ENCODE measurements around the gene SFXN2.
"Not testable (repeated sequence)": the region's sequence is repeated elsewhere in the genome, so short reads cannot be mapped to it uniquely, and the experiment has no call there.

SFXN2 gene, protein sequence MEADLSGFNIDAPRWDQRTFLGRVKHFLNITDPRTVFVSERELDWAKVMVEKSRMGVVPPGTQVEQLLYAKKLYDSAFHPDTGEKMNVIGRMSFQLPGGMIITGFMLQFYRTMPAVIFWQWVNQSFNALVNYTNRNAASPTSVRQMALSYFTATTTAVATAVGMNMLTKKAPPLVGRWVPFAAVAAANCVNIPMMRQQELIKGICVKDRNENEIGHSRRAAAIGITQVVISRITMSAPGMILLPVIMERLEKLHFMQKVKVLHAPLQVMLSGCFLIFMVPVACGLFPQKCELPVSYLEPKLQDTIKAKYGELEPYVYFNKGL

DNA sequence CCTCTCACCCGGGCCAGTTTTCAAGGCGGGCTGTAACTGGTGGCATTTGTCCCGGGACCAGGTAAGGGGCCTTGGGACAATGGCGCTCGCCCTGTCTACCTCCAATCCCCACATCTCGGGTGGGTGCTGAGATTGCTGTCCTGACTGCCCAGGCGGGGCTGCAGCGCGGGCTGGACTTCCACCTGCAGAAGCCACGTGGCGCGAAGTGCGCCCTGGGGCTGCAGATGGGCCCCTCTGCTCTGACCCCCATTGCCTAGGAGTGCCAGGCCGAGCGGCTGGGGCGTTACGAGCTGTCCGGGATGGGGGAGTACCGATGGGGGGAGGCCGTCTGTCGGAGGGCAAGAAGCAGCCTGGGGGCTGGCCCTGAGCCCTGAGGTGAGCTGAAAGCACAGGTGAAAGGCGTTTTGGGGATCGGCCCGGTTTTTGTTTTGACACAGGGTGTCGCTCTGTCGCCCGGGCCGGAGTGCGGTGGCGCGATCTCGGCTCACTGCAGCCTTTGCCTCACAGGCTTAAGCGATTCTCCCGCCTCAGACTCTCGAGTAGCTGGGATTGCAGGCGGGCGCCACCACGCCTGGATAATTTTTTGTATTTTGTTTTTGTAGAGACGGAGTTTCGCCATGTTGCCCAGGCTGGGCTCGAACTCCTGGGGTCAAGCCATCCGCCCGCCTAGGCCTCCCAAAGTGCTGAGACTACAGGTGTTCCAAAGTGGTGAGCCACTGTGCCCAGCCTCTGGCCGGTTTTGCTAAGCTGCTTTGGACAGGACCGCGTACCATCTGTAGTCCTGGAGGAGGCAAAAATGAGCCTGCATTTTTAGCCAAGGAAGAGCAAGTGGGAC lies at the start of gene SFXN2:
TSS of gene SFXN2 (plus strand) at position 16 of the 835 bp plus-strand sequence. CDS start 12,001 bp downstream, outside the sequence.
- DNase-seq, result no peak

DNA sequence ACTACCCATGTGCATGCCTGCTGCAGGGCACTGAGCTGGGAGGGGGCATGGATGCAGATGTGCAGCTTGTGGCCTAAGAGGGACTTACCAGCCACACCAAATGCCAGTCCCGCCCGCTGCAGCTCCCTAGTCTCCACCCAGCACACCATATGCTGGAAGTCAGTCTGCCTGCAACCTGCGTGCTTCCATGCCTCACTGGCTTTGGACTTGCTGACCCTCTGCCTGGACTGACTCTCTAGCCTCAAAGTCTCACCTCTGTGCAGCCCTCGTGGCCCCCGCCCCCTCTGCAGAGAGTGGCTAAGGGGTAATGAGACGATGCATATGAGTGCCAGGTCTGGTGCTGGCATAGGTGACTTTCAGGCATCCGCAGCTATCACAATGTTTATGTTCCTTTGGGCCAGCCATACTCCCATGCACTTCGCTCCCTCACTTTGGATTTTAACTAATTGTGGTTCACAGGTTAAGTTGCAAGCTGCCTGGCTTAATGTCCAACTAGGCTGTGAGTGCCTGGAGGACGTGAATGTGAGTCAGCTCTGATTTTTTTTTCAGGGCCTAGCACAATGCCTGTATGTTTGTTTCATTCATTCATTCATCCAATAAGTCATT lies 48.4 kb upstream of the SFXN2 start:
- no peak for DNase-seq

DNA sequence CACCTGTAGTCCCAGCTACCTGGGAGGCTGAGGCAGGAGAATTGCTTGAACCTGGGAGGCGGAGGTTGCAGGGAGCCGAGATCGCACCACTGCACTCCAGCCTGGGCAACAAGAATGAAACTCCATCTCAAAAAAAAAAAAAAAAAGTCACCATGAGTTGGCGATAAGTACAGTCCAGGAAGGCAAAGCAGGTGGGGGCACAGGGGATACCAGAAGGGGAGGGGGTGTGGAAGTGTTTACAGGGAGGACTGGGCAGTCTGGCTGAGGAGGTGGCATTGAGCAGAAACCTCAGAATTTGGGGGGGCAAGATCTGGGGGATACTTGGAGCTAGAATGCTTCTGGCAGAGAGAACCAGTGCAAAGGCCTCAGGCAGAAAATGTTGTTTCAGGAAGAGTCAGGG lies 47.0 kb upstream of the SFXN2 start:
- DNase-seq, result not testable (repeated sequence)

DNA sequence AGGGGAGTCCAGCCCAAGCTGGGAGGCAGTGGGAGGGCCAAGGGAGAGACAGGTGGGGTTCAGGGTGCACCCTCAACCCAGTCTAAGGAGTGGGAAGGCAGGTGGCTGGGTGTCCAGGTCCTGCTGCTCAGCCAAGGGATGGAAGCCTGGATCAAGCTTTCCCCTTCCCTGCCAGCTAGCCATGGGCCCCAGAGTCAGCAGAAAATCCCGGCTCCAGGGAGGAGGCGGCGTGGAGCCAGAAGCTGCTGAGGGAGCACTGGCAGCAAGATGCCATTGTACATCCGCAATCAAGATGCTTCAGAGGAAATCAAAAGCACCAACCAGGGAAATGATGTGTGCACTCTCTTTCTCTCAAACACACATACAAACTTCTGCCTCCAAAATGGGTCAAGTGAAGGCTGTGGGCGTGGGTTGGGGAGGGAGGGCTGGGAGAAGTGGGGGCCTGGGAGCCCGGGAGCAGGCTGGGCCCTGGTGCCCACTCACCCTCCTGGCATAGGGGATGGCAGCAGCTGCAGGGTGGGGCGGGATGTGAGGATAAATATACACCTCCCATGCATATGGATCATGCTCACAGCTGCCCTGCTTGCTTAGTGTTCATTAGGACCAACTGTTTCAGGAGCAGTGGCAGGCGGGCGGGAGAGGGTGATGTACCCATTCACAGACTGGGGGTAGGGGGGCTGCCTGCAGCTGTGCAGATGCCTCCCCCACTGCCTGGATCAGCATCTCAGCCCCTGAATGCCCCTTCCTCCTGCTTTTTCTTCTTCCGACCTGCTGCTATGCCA lies 45.9 kb upstream of the SFXN2 start:
- no peak for DNase-seq

DNA sequence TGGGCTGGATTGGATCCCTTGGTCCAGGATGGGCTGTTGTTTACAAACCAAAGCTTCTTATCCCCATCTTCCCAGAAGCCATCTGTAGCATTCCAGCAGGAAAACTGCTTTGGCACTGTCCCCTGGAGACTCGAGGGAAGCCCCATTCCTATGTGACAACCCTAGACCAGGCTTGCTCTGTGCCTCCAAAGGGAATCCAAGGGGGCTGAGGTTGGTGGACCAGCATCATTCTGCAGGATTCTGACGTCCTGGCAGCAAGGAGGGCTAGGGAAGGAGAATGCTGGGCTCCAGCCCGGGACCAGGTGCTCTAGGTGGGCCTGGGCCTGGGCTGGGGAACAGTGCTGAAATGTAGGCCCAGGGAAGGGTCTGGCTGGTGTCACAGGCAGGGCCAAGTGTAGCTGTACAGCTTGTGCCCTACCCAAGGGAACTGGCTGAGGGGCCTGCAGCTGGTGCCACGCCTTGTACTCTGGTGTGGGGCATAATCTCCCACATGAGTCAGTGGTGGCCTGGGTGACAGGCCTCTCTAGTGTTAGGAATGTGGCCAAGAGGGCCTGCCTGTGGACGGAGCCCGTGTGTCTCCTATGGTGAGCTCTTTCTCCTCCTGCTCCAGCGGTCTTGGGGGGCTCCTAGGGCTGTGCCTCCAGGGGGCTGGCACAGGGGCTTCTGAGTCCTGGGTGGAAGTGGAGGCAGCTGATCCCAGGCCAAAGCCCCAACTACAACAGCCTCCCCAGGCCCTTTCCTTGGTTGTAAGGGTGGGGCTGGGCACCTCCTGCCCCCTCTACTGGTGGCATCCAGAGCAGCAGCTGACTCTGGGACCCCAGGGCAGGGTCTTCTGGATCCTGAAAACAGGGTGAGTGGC lies 45.0 kb upstream of the SFXN2 start:
- DNase-seq, result no peak

DNA sequence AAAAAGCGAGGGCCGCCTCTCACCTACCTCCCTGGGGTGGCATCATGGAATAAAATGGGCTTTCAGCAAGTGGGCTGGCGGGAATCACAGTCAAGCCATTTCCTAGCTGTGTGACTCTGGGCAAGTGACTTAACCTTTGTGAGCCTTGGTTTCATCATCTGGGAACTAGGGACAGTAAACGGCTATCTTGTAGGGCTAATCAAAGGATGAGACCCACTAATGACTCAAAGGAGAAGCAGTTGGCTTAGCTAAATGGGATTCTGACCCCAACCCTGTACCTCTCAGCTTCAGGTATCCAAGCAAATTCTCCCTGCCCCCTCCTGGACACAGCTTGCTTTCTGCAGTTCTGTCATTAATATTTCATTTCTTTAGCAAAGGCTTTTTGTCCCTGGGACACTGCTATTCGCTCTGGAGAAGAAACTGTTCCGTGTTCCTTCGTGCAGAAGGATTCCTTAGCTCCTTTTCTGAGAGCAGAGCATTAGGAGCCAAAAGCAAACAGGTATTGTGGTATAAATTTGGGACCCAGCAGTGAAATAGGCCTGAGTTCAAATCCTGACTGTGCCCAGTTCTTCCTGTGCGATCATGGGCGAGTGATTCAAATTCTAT lies 44.3 kb upstream of the SFXN2 start:
- no peak for DNase-seq

DNA sequence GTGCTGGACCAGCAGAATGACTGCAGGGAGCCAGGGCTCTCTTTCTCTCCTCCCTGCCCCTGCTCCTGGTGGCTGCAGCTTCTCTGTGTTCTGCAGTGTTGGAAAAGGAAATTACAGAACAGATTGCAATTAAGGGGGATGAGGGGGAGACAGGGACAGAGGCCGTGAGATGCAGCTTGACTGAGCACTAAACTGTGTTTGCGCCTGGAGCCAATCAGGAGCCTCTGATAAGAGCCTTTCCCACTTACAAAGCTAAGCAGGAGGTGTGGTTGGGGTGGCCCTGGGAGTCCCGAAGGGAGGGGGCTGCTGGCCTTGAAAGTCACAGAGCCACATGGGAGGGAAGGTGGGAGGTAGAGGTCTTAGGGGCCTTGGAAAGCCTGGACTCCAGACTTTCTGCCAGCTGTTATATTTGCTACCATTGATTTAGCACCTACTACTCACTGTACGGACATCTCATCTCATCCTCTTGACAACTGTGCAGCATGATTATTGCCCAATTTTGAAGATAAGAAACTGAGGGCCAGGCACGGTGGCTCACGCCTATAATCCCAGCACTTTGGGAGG lies 43.5 kb upstream of the SFXN2 start:
- no peak for DNase-seq

DNA sequence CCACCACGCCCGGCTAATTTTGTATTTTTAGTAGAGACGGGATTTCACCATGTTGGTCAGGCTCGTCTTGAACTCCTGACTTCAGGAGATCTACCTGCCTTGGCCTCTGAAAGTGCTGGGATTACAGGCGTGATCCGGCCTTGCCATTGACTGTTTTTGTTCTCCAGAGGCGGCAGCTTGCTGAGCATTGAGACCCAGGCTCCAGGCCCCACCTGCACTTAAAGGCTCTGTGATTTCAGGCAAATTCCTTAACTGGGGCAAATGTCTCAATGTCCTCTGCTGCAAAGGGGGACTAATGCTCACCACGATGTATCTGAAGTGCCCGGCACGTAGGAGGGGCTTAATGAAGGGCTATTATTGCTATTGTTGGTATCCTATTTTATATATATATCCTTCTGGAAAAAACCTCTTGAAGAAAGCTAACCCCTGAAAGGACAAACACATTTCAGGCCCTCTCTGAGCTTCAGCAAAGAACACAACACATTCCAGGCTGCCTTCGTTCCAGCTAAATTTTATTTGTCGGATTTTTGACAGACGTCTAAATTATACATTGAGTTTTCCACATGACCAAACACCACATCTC lies 41.1 kb upstream of the SFXN2 start:
- DNase-seq, result no peak

DNA sequence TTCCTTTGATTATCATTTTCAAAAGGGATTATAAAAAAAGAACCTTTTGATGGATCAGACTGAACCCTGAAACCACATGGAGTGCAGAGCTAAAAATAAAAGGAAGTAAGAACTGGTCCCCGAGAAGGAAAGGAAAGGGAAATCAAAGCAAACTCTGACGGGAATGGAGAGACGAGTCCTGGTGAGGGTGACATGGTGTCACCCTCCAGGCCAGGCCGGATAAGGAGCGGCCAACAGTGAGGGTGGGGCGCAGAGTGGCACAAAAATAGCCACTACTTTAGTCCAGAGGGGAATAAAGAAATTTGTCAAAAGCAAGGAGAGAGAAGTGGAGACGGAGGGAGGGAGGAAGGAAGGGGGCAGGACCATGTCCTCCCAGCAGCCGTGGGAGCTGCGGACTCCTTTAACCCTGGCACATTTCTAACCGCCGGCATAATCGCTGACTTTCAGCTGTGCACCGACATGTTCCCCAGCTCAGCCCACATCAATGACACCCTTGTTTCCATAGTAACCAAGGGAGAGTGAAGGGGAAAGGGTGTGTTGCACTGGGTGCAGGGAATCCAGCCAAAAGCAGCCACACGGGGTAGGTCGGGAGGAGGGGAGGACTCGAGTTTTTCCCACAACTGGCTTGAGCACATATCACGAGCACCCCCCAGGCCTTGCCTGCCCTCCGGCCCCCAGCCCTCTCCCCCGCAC lies 40.5 kb upstream of the SFXN2 start:
- DNase-seq, result no peak

DNA sequence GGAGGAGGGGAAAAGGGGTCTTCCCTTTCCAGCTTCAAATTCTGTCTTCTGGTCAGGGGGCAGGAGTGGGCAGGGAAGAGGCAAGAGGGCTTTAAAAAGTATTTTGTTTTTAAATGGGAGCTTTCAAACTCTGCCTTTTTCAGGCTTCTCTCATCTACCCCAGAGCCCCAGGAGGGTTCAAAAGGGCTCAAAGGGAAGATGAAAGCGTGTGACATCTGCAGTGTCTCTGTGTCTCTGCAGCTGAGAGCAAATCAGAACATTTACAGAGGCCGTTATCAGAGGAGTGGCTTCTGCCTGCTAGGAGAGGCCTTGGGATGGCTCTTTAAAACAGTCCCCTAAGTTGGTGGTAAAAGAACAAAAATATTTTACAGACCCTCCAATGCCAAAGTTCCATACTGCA lies 39.9 kb upstream of the SFXN2 start:
- no peak for DNase-seq

DNA sequence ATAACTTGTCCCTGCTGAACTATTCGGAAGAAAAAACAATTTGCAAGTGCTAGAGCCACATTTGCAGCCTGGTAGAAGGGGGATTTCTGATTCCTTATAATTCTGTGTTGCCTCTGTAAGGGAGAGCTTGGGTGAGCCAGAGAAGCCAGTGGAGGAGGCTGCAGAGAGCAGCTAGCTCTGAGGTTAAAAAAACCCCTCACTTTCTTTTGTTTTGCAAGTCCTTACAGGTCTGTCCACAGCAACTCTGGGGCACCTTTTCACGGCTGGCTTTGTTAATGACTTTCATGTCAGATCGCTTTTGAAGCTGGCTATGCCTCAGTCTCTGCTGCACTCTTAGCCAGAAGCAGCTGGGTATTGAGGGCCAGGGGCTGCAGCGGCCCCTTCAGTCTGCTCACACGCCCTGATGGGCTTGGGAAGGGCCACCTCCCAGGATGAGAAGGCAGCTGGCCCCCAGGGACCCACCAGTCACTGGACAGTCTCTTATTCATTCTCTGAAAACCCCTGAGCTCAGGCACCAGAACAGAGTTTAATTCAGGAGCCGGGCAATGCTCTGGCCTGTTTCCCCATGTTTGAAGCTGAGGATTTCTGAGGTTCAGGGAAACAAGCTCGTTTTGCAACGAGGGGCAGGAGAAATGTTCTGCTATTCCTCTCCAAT lies 39.3 kb upstream of the SFXN2 start:
- no peak for DNase-seq

DNA sequence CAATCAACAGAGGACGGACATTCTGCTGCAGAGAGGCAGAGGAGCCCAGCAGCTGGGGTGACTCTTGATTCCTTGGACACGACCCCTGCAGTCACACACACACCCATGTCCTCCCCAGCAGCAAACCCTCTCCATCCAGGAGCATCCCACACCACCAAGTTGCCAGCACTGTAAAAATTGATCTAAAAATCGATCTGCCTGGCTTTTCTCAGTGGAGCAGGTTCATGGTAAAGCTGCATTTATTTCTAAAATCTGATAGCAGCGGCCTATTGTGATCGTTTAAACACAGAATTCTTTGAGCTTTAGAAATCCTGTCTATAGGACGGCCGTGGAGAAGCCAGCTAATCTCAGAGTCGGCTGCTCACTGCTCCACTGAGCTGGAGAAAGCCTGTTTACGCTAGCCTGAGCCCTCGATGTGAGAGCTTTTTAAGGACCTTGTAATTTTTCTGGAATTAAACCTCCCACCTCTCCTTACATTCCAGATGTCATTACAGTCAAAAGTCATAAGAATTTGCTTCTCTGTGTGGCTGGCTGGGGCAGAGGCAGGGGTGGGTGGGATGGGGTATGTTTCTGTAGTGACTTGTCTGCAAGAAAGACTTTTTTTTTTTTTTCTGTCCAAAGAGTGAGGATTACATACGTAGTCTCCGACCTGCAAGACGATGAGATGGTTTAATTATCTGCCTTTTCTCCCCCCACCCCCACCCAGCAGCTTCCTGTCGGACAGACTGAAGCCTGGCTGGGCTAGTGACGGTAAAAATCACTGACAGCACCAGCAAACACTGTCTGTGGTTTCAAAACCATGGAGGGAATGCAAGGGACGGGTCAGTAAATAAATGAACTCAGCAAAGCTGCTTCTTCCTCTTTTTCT lies 38.5 kb upstream of the SFXN2 start:
- no peak for DNase-seq

DNA sequence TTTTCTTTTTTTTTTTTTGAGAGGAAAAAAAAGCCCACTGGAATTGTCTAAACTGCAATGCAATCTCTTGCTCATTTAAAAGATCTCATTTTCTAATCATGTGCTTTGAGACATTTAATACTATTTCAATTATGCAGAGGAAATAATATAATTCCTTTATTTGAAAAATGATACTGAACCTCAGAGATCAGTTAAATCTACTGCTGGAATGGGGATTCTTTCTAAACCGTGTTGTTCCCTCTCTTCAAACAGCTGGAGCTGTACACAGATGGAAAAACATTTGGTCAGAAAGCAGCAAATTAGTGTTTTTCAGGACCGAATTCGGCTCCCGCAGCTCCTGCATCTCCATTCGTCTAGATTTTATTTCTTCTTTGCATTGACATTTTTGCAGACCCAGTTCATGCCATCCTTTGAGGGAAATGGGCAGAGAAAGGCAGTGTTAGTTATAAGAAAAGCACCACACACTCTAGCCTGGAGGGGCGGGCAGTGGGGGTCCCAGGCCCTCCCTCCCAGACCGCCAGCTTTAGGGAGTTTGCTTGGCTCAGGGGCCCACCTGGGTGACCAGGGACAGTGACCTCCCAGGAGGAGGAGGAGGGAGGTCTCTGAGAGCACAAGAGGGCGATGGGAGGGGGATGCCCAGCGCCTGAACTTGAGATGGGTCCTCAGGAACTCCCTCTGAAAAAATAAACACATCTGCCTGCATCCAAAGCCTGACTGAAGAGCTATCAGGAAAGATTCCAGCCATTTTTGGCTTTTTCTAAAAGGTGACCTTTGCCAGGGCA lies 37.7 kb upstream of the SFXN2 start:
- no peak for DNase-seq

DNA sequence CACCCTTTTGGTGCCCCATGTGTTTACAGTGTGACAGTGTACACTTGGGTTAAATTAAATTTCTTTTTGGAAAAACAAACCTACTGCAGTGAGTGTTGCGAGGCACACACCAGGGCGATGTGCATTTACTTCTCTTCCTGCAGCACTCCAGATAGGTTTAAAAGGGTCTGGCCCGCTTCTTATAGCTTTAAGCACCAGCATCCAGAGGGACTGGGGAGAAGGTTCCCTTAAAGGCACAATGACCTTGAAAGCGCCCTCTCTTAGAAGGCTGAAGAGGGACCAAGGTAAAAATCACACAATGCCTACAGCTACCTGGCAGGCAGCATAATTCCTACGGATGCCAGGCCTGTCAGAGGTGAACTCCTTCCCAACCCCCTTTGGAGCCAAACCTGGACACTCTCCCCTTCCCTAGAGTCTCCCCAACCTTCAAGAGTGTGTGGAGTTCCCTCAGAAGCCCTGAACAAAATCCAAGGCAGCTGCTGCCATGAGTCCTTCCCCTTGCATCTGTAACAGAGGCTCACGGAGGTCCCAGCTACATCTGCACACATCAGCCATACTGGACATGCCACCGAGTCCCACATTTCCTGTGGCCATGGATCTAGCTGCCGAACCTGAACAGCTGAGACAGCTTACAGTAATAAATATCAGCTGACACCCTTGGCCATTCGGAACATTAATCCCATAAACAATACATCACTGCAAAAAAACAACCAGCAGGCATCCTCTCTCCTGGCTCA lies 36.9 kb upstream of the SFXN2 start:
- DNase-seq, result no peak

DNA sequence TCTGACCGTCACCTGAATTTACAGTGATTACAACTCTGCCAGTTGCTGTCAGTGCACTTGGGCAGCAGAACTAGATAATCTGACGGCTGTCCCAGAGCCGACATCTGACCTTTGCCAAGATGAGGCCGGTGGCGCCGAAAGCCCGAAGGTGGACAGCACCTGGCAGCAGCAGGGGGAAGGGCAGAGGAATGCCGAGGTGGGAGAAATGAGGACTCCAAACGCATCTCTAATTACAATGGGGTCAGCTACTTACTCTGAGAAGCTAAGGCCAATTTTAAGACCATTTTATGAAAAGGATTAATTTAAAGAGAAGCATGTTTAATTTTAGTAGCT lies 36.4 kb upstream of the SFXN2 start:
- DNase-seq, result no peak

DNA sequence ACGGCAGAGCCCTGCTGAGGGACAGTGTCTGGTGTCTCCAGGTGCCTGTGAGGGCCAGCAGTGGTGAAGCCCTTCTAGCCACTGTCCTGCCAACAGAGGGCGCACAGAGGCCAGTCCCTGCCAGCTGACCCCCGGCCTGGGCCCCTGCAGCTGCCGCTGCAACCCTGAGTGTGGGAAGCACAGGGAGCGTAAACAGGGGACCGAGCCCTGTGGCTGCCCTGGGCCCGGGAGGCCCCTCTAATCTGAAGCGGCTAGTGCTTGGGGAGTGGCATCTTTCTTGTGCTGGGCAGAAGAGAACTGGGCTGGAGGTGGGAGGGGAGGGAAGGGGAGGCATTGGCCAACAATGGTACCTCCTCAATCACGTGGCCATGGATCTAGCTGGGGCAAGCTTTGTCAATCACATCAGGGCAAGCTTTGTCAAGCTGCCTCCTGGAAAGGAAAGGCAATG lies 35.6 kb upstream of the SFXN2 start:
- no peak for DNase-seq

DNA sequence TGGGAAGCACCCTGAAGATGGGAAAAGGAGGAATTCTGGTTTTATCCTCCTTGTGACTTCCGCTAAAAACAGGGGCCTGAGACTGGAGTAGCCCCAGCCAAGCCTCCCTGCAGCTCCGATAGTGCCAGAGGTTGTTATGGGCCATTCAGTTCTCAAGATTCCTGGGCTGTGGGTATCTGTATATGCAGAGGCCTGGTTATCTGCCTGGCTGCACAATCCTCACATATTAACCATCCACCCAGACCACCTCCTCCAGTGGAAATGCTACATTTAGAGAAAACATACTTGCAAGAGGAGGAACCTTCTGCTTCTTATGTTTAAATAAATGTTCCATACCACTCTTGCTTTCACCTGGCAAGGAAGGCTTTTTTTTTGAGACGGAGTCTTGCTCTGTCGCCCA lies 34.8 kb upstream of the SFXN2 start:
- DNase-seq, result no peak

Data from DMS 273 treated with DMSO at 0.1 percent for 48 hours (cell line).